ENCODE results near the gene CEACAM20. TPM values are rescaled to one million over a fixed set of nuclear protein-coding genes. Genes with fewer than 3 reads are reported as not detected.
"Not testable (repeated sequence)": the region's sequence is repeated elsewhere in the genome, so short reads cannot be mapped to it uniquely, and the experiment has no call there.

Gene CEACAM20
- total RNA-seq, 2 experiments from 2014 or later = not detected

DNA sequence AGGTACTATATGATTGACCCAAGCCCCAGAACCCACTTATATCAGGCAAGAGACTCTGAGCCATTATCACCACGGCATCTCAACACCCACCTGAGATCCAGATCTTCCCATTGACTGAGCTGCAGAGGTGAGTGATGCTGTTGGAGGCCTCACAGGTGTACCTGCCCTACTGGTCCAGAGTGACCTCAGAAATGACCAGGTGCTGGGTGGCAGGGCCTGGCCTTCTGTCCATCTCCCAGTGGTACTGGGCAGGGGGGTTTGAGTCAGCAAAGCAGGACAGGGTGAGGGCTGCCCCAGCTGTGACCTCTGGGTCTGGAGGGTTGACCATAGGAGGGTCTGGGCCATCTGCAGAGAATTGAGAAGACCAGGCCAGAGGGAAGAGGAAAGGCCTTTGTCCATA lies 13.2 kb upstream of the CEACAM20 start:
- DNase-seq = no peak
- H3K36me3 Mint-ChIP-seq (ENCODE audit: low read depth) = no peaks in the 10 kb centered on the region
- H3K4me1 Mint-ChIP-seq (ENCODE audit: low read depth) = no peaks in the 10 kb centered on the region
- no peak overlapping the region for H3K27ac Mint-ChIP-seq
- ATAC-seq = no peak
- ChIA-PET POLR2A (no interaction called here), CTCF (no interaction called here)
- no peaks in the 10 kb centered on the region for H3K9me3 Mint-ChIP-seq (ENCODE audit: insufficient read depth)
- H3K4me3 Mint-ChIP-seq = no peak overlapping the region
- H3K27me3 Mint-ChIP-seq (ENCODE audit: low read depth) = no peaks in the 10 kb centered on the region

DNA sequence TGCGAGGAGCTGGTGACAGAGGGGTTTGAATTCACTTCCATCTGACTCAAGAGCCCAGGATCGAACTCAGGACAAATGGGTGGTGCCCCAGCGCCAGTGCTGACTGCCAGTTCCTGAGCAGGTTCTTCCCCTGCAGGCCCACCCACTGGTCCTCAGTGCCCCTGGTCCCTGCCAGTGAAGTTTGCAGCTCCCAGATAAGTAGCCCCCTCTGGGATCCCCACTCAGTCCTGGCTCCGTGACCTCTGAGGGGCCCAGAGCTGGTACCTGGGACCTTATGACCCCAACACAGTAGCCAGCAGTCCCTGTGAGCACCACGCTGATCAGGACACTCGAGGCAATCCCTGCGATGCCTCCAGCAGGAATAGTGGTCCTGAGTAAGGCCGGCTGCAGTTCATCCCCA lies 11.3 kb upstream of the CEACAM20 start:
- Mint-ChIP-seq H3K9me3 (ENCODE audit: insufficient read depth) (peaks cover 3% of the 10 kb centered on the region), H3K36me3 (ENCODE audit: low read depth) (no peaks in the 10 kb centered on the region), H3K4me3 (no peak overlapping the region), H3K4me1 (ENCODE audit: low read depth) (no peaks in the 10 kb centered on the region), H3K27ac (no peak overlapping the region), H3K27me3 (ENCODE audit: low read depth) (no peaks in the 10 kb centered on the region)
- DNase-seq = no peak
- CTCF ChIA-PET = no interaction called here
- POLR2A ChIA-PET = no interaction called here
- ATAC-seq = no peak

DNA sequence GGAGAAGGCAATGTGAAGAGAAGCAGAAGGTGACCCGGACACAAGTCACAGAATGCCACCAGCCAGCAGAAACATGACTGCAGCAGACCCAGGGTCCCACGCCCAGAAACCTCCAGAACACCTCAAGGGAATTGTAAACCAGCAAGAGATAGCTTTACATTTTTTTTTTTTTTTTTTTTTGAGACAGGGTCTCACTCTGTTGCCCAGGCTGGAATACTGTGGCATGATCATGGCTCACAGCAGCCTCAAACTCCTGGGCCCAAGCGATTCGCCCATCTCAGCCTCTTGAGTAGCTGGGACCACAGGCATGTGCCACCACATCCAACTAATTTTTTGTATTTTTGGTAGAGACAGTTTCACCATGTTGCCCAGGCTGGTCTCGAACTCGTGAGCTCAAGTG lies 10.5 kb upstream of the CEACAM20 start:
- Mint-ChIP-seq H3K4me1 (ENCODE audit: low read depth) (no peaks in the 10 kb centered on the region), H3K27ac (no peak overlapping the region), H3K27me3 (ENCODE audit: low read depth) (no peaks in the 10 kb centered on the region), H3K36me3 (ENCODE audit: low read depth) (no peaks in the 10 kb centered on the region), H3K9me3 (ENCODE audit: insufficient read depth) (peaks cover 7% of the 10 kb centered on the region), H3K4me3 (no peak overlapping the region)
- DNase-seq (no peak), ATAC-seq (no peak)
- POLR2A ChIA-PET = no interaction called here
- CTCF ChIA-PET = no interaction called here

DNA sequence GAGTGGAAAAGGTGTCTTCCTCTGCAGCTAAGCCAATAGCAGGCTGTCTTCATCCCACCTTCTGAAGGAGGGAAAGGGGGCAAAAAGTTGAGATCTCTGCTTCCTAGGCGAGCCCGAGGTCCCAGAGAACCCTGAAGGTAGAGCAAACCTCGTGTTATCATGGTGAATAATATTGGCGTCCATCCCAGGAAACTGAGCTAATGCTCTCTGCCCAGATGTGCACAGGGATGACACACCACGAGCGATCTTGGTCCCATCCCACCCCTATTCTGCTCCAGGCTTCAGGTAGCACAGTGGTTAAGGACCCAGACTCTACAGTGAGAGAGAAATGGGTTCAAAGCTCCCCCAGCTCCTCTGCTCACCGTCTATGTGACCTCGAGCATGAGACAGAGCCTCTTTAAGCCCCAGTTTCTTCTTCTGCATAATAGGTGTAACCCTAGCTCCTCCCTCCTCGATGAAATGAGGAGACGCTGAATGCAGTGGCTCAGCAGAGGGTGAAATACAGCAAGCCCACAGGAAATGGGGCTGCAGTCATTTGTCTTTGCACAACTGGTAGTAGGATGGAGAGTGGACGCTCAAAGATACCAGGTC lies 9.9 kb upstream of the CEACAM20 start:
- Mint-ChIP-seq H3K4me3 (no peak overlapping the region), H3K4me1 (ENCODE audit: low read depth) (no peaks in the 10 kb centered on the region), H3K27ac (no peak overlapping the region), H3K36me3 (ENCODE audit: low read depth) (no peaks in the 10 kb centered on the region), H3K27me3 (ENCODE audit: low read depth) (no peaks in the 10 kb centered on the region), H3K9me3 (ENCODE audit: insufficient read depth) (peaks cover 7% of the 10 kb centered on the region)
- POLR2A ChIA-PET = no interaction called here
- DNase-seq = no peak
- no peak for ATAC-seq
- CTCF ChIA-PET = no interaction called here

DNA sequence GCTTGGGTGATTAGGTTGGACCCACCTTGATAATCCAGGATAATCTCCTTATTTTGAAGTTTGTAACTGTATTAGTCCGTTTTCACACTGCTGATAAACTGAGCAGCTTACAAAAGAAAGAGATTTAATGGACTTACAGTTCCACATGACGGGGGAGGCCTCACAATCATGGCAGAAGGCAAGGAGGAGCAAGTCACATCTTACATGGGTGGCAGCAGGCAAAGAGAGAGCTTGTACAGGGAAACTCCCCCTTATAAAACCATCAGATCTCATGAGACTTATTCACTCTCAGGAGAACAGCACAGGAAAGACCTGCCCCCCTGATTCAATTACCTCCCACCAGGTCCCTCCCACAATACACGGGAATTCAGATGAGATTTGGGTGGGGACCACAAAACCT lies 5.9 kb upstream of the CEACAM20 start:
- H3K4me1 Mint-ChIP-seq (ENCODE audit: low read depth); H3K27ac Mint-ChIP-seq; H3K9me3 Mint-ChIP-seq (ENCODE audit: insufficient read depth); ATAC-seq; H3K36me3 Mint-ChIP-seq (ENCODE audit: low read depth); H3K4me3 Mint-ChIP-seq; DNase-seq; H3K27me3 Mint-ChIP-seq (ENCODE audit: low read depth); POLR2A ChIA-PET: not testable (repeated sequence)
- CTCF ChIA-PET = interaction anchor here (1.4 kb wide), 1 partner anchor 35 kb away, joined by 3 read pairs; no protein-coding TSS in a partner anchor

DNA sequence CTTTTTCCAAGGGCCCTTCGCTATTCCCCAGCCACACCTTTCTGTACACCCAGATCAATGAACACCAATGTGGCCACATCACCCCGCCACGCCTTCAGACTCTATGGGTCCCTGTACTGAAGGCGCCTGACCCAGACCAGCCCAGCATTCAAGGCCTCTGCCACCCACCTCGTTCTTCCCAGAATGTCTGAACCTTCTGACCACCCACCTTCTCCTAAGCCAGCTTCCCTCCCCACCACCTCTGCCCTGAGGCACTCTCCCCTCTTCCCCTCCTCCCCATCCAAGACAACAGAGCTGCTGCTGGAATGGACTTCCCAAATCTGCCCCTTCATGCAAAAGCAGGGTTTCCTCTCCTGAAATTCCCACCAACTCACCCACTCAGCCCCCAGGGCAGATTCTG lies 3.3 kb upstream of the CEACAM20 start:
- H3K9me3 Mint-ChIP-seq (ENCODE audit: insufficient read depth) = peaks cover 7% of the 10 kb centered on the region
- H3K36me3 Mint-ChIP-seq (ENCODE audit: low read depth) = no peaks in the 10 kb centered on the region
- DNase-seq (no peak), ATAC-seq (no peak)
- H3K4me3 Mint-ChIP-seq = no peak overlapping the region
- ChIA-PET CTCF (no interaction called here), POLR2A (no interaction called here)
- H3K27ac Mint-ChIP-seq = no peak overlapping the region
- H3K27me3 Mint-ChIP-seq (ENCODE audit: low read depth) = no peaks in the 10 kb centered on the region
- H3K4me1 Mint-ChIP-seq (ENCODE audit: low read depth) = no peaks in the 10 kb centered on the region

DNA sequence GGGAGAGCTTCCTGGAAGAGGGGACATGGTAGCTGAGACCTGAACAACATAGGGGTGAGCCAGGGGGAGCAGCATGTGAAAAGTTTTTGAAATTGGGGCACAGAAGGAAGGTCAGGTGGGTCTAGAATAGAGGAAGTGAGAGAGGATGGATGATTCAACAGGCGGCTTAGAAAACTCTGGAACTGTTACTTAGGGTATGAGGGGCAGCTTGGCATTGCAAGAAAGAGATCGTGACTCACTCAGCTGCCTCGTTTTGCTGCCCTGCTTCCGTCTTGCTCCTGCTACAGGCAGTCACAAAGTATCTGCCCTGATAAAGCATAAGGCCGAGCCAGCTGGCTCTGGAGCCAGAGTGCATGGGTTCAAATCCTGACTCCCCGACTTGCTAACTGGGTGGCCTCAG lies 1.3 kb upstream of the CEACAM20 start:
- H3K4me3 Mint-ChIP-seq = no peak overlapping the region
- H3K36me3 Mint-ChIP-seq (ENCODE audit: low read depth) = no peaks in the 10 kb centered on the region
- CTCF ChIA-PET = no interaction called here
- H3K9me3 Mint-ChIP-seq (ENCODE audit: insufficient read depth) = peaks cover 4% of the 10 kb centered on the region
- no peak overlapping the region for H3K27ac Mint-ChIP-seq
- DNase-seq = no peak
- ATAC-seq = no peak
- no peaks in the 10 kb centered on the region for H3K27me3 Mint-ChIP-seq (ENCODE audit: low read depth)
- POLR2A ChIA-PET = no interaction called here
- no peaks in the 10 kb centered on the region for H3K4me1 Mint-ChIP-seq (ENCODE audit: low read depth)

DNA sequence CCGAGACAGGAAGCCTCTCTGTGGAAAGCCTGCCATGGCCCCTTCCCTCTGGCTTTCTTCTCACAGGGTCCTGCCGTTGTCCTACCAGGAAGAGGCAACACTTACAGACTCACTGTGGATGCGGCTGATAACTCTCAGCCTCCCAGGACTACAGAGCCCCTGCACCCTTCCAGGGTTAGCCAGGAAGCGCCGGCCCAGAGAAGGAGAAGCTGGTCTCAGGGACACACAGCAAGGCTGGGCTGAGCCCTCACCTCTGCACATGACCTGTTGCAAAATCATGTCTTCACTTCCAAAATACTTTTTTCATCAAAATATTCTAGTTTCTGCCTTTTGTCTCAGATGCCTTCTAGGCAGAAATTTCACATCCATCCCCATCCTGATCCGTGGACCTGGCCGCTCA lies 1.9 kb downstream of the CEACAM20 start:
- no peak overlapping the region for H3K27ac Mint-ChIP-seq
- POLR2A ChIA-PET = no interaction called here
- H3K4me1 Mint-ChIP-seq (ENCODE audit: low read depth) = no peaks in the 10 kb centered on the region
- no peak for DNase-seq
- no peaks in the 10 kb centered on the region for H3K27me3 Mint-ChIP-seq (ENCODE audit: low read depth)
- CTCF ChIA-PET = no interaction called here
- no peaks in the 10 kb centered on the region for H3K36me3 Mint-ChIP-seq (ENCODE audit: low read depth)
- ATAC-seq = no peak
- no peak overlapping the region for H3K4me3 Mint-ChIP-seq
- H3K9me3 Mint-ChIP-seq (ENCODE audit: insufficient read depth) = no peaks in the 10 kb centered on the region

DNA sequence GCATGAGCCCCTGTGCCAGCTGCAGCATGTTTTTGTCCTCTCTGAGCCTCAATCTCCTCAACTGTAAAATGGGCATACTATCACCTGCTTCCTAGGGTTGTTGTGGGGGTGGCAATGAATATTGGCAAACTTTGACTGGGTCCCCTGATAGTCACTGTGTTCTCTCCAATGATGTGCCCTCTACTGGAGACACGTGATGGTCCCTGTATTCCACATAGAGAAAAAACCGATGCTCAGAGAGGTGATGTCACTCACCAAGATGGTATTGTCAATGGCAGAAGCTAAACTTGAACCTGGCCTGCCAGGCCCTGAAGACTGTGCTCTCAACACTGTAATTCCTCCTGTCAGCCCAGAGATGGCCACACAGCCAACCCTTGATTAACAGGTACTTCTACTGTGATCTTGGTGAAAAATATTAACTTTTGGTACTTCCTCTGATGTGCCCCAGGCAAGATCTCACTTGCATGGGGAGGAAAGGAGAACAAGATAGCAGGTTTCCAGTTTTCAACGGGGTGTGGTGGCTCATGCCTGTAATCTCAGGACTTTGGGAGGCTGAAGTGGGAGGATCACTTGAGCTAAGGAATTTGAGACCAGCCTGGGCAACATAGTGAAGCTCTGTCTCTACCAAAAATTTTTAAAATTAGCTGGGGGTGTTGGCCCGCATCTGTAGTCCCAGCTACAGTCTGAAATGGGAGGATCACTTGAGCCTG lies 3.6 kb downstream of the CEACAM20 start:
- CTCF ChIA-PET = no interaction called here
- H3K27ac Mint-ChIP-seq = no peak overlapping the region
- H3K4me3 Mint-ChIP-seq = no peak overlapping the region
- DNase-seq (no peak), ATAC-seq (no peak)
- H3K4me1 Mint-ChIP-seq (ENCODE audit: low read depth) = no peaks in the 10 kb centered on the region
- no peaks in the 10 kb centered on the region for H3K36me3 Mint-ChIP-seq (ENCODE audit: low read depth)
- POLR2A ChIA-PET = no interaction called here
- no peaks in the 10 kb centered on the region for H3K27me3 Mint-ChIP-seq (ENCODE audit: low read depth)
- H3K9me3 Mint-ChIP-seq (ENCODE audit: insufficient read depth) = no peaks in the 10 kb centered on the region

DNA sequence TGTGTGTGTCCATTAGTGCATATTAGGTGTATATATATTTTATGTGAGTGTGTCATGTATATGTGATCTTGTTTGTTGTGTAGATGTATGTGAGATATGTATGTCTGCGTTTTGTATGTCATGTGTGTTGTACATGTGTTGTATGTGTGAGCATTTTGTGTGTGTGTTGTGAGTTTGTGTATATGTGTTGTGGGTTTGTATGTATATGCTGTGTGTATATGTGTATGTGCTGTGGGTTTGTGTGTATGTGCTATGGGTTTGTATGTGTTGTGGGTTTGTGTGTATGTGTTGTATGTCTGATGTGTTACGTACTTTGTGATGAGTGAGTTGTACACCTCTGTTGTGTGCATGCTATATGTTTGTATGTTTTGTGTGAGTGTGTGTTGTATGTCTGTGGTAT lies 8.1 kb downstream of the CEACAM20 start:
- DNase-seq = no peak
- no peaks in the 10 kb centered on the region for H3K36me3 Mint-ChIP-seq (ENCODE audit: low read depth)
- no peaks in the 10 kb centered on the region for H3K27me3 Mint-ChIP-seq (ENCODE audit: low read depth)
- no peak for ATAC-seq
- H3K4me1 Mint-ChIP-seq (ENCODE audit: low read depth) = no peaks in the 10 kb centered on the region
- CTCF ChIA-PET = no interaction called here
- POLR2A ChIA-PET = no interaction called here
- no peaks in the 10 kb centered on the region for H3K9me3 Mint-ChIP-seq (ENCODE audit: insufficient read depth)
- no peak overlapping the region for H3K27ac Mint-ChIP-seq
- no peak overlapping the region for H3K4me3 Mint-ChIP-seq

DNA sequence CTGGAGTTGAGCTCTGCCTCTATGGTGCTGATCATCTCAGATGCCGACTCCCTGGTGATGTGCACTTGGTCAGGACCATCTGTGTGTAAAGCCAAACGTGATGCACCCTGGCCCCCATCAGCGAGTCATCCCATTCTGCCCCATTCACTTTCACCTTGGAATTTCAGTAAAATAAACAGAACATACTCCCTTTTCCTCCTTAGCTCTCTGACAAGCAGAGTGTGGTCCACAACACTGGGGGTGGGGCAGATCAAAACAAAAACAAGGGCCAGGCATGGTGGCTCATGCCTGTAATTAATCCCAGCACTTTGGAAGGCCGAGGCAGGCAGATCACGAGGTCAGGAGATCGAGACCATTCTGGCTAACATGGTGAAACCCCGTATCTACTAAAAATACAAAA lies 12.3 kb downstream of the CEACAM20 start:
- Mint-ChIP-seq H3K4me1 (ENCODE audit: low read depth) (no peaks in the 10 kb centered on the region), H3K36me3 (ENCODE audit: low read depth) (no peaks in the 10 kb centered on the region), H3K9me3 (ENCODE audit: insufficient read depth) (peaks cover 4% of the 10 kb centered on the region), H3K27me3 (ENCODE audit: low read depth) (no peaks in the 10 kb centered on the region), H3K27ac (no peak overlapping the region), H3K4me3 (no peak overlapping the region)
- ChIA-PET CTCF (no interaction called here), POLR2A (no interaction called here)
- ATAC-seq (no peak), DNase-seq (no peak)

DNA sequence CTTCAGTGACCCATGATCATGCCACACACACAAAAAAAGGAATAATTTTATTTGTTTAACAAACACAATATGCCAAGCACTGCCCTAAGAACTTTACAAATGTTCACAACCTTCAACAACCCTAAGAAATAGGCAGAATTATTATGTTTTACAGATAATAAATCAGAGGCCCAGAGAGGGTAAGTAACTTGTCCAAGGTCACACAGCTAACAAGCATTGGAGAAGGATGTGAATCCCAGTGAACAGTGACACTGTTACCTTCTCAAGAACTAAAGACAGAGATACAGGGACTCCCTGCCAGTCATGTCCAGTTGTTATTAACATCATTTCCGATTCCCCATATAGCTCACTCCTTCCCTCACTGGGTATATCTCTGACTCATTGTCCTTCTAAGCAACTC lies 13.6 kb downstream of the CEACAM20 start:
- H3K4me1 Mint-ChIP-seq (ENCODE audit: low read depth) = no peaks in the 10 kb centered on the region
- H3K27ac Mint-ChIP-seq = no peak overlapping the region
- peaks cover 7% of the 10 kb centered on the region for H3K9me3 Mint-ChIP-seq (ENCODE audit: insufficient read depth)
- POLR2A ChIA-PET = no interaction called here
- no peak overlapping the region for H3K4me3 Mint-ChIP-seq
- no peak for ATAC-seq
- no peaks in the 10 kb centered on the region for H3K27me3 Mint-ChIP-seq (ENCODE audit: low read depth)
- no peak for DNase-seq
- CTCF ChIA-PET = interaction anchor here (0.5 kb wide), 1 partner anchor 1851 kb away, joined by 3 read pairs; no protein-coding TSS in a partner anchor
- H3K36me3 Mint-ChIP-seq (ENCODE audit: low read depth) = no peaks in the 10 kb centered on the region

DNA sequence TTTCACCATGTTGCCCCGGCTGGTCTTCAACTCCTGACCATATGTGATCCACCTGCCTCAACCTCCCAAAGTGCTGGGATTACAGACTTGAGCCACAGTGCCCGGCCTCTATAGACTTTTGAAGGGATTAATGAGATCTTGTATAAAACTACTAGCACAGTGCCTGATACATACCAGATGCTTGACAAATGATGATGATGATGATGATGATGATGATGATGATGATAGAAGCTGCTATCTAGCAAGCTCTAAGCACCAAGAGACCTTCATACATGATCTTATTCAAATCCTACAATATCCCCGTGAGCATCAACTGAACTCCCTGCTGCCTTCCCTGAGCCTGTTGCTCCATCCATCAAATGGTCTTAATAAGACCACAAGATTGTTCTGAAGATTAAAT lies 14.4 kb downstream of the CEACAM20 start:
- Mint-ChIP-seq H3K4me3 (no peak overlapping the region), H3K9me3 (ENCODE audit: insufficient read depth) (peaks cover 8% of the 10 kb centered on the region), H3K4me1 (ENCODE audit: low read depth) (no peaks in the 10 kb centered on the region), H3K27ac (no peak overlapping the region), H3K36me3 (ENCODE audit: low read depth) (no peaks in the 10 kb centered on the region), H3K27me3 (ENCODE audit: low read depth) (no peaks in the 10 kb centered on the region)
- ChIA-PET POLR2A (no interaction called here), CTCF (no interaction called here)
- DNase-seq (no peak), ATAC-seq (no peak)

All from activated CD8-positive, alpha-beta T cell treated with anti-CD3 and anti-CD28 coated beads, Interleukin-2, amount 10 ng/mL, durations not matched to agents 7 days and 5 days (primary cell).